H1 (cell line): Measurements from ENCODE around the gene DPY19L1. TPM values are rescaled to one million over a fixed set of nuclear protein-coding genes. Genes with fewer than 3 reads are reported as not detected.
A peak's percentile ranks its signal among the peaks of the same experiment; 100 is the strongest.
"Not testable (repeated sequence)": the region's sequence is repeated elsewhere in the genome, so short reads cannot be mapped to it uniquely, and the experiment has no call there.

Experiments
- CTCF ChIA-PET: fragments of 300-600 bp; sonication (Branson Sonifier 250); formaldehyde crosslinking; loops from one replicate; lab custom pipeline; 2021; ENCODE audit not compliant: partially characterized antibody; lab: Charles Lee
- POLR2A ChIA-PET: fragments of 300-600 bp; sonication (Branson Sonifier 250); formaldehyde crosslinking; loops from one replicate; lab custom pipeline; 2021; ENCODE audit warnings: inconsistent platforms; ENCODE audit not compliant: partially characterized antibody; lab: Charles Lee
- DNase-seq, 2 experiments: peaks; one replicate each; pipeline versions ENCODE4 v3.0.0 to v3.0.0-alpha.2; 2010 to 2022; ENCODE audit warnings: low spot score in 2 of 2, low read depth in 1 of 2, mixed read lengths in 1 of 2
- FAIRE-seq: peaks from 2 replicates; lab custom pipeline; 2011; peaks lifted over from hg19 to GRCh38; lab: Jason Lieb, UNC
- H2AFZ ChIP-seq: 2 replicates; pipeline ENCODE4 v1.8.1; 2012; ENCODE audit warnings: low read length, inconsistent platforms
- H2AK5ac ChIP-seq: 2 replicates; pipeline ENCODE4 v1.6.1; 2013; ENCODE audit warnings: low read depth, low read length
- H2BK120ac ChIP-seq: replicated peaks from 2 replicates; pipeline ENCODE3; 2013; ENCODE audit warnings: low read depth, low read length, inconsistent platforms
- H2BK12ac ChIP-seq: 2 replicates; pipeline ENCODE4 v1.6.1; 2013; ENCODE audit warnings: low read depth, low read length
- H2BK15ac ChIP-seq: 2 replicates; pipeline ENCODE4 v1.6.1; 2013; ENCODE audit warnings: low read length
- H2BK20ac ChIP-seq: 2 replicates; pipeline ENCODE4 v1.6.1; 2013; ENCODE audit warnings: low read length
- H2BK5ac ChIP-seq: 2 replicates; pipeline ENCODE4 v1.6.1; 2013; ENCODE audit warnings: low read depth, low read length
- H3K14ac ChIP-seq: 2 replicates; pipeline ENCODE4 v1.6.1; 2013; ENCODE audit warnings: inconsistent platforms; ENCODE audit not compliant: insufficient read length
- H3K18ac ChIP-seq: 2 replicates; pipeline ENCODE4 v1.6.1; 2013; ENCODE audit warnings: low read length; ENCODE audit errors: extremely low read depth
- H3K23ac ChIP-seq: 2 replicates; pipeline ENCODE4 v1.6.1; 2013; ENCODE audit warnings: inconsistent platforms; ENCODE audit not compliant: insufficient read length
- H3K23me2 ChIP-seq: 2 replicates; pipeline ENCODE4 v1.6.1; 2013; ENCODE audit warnings: low read depth, low read length
- H3K27ac ChIP-seq: 2 replicates; pipeline ENCODE4 v1.6.1; 2011; ENCODE audit warnings: low read depth, low read length, inconsistent platforms
- H3K27me3 ChIP-seq, 4 experiments: replicated peaks in 1 of 4; 1 replicate in 1 of 4; 2 replicates in 3 of 4; pipeline versions ENCODE4 v1.6.1 to v1.8.1; 2011 to 2013; ENCODE audit warnings: low read length in 3 of 4, mild to moderate bottlenecking in 3 of 4, inconsistent platforms in 2 of 4, mixed read lengths in 2 of 4, moderate library complexity in 1 of 4; ENCODE audit not compliant: control insufficient read depth in 3 of 4, insufficient read depth in 3 of 4; ENCODE audit errors: extremely low read depth in 1 of 4
- H3K36me3 ChIP-seq, 4 experiments: 2 replicates each; pipeline versions ENCODE4 v1.6.1 to v1.8.1; 2011 to 2013; ENCODE audit warnings: mild to moderate bottlenecking in 4 of 4, low read length in 3 of 4, moderate library complexity in 2 of 4, control low read depth in 1 of 4, inconsistent platforms in 1 of 4; ENCODE audit not compliant: insufficient read depth in 4 of 4, control insufficient read depth in 2 of 4
- H3K4ac ChIP-seq: replicated peaks from 2 replicates; pipeline ENCODE3; 2013; ENCODE audit warnings: low read length, low read depth, mixed read lengths, inconsistent platforms; ENCODE audit not compliant: insufficient read length
- H3K4me1 ChIP-seq, 4 experiments: replicated peaks in 1 of 4; 1 replicate in 1 of 4; 2 replicates in 3 of 4; pipeline versions ENCODE4 v1.6.1 to v1.8.1; 2011 to 2013; ENCODE audit warnings: low read length in 3 of 4, inconsistent platforms in 2 of 4, mixed read lengths in 1 of 4; ENCODE audit not compliant: insufficient read depth in 4 of 4, control insufficient read depth in 3 of 4
- H3K4me2 ChIP-seq, 2 experiments: 2 replicates each; pipeline versions ENCODE4 v1.6.1 to v1.8.1; 2011 to 2013; ENCODE audit warnings: low read depth in 2 of 2, low read length in 2 of 2, control low read depth in 1 of 2, inconsistent platforms in 1 of 2, mild to moderate bottlenecking in 1 of 2; ENCODE audit not compliant: insufficient read depth in 1 of 2
- H3K4me3 ChIP-seq, 4 experiments: fragments of 200-600, 300-600 bp in 1 of 4; sonication (generic), shearing (Covaris generic), sonication (Bioruptor Twin) in 1 of 4; 2 replicates each; pipeline versions ENCODE4 v1.5.1 to v1.8.1; 2011 to 2016; ENCODE audit warnings: low read length in 4 of 4, low read depth in 3 of 4, control low read depth in 2 of 4, inconsistent platforms in 2 of 4, mild to moderate bottlenecking in 2 of 4, mixed read lengths in 1 of 4, moderate library complexity in 1 of 4; ENCODE audit not compliant: insufficient read depth in 2 of 4; ENCODE audit errors: extremely low read depth in 1 of 4
- H3K56ac ChIP-seq: replicated peaks from 2 replicates; pipeline ENCODE3; 2013; ENCODE audit warnings: low read depth, mild to moderate bottlenecking, mixed read lengths, low read length, inconsistent platforms; ENCODE audit not compliant: insufficient read length
- H3K79me1 ChIP-seq: 2 replicates; pipeline ENCODE4 v1.6.1; 2013; ENCODE audit warnings: low read depth, low read length, control low read depth
- H3K79me2 ChIP-seq, 2 experiments: 2 replicates each; pipeline versions ENCODE4 v1.6.1 to v1.8.1; 2012 to 2013; ENCODE audit warnings: low read length in 2 of 2, mild to moderate bottlenecking in 2 of 2, inconsistent platforms in 1 of 2; ENCODE audit not compliant: insufficient read depth in 2 of 2, control insufficient read depth in 1 of 2
- H3K9ac ChIP-seq, 4 experiments: replicated peaks in 1 of 4; 1 replicate in 1 of 4; 2 replicates in 3 of 4; pipeline versions ENCODE4 v1.6.1 to v1.8.1; 2011 to 2013; ENCODE audit warnings: low read depth in 3 of 4, low read length in 3 of 4, control low read depth in 2 of 4, mild to moderate bottlenecking in 2 of 4, moderate library complexity in 2 of 4, inconsistent platforms in 1 of 4; ENCODE audit errors: extremely low read depth in 1 of 4
- H3K9me3 ChIP-seq, 2 experiments: 2 replicates each; pipeline versions ENCODE4 v1.6.1 to v1.8.1; 2012 to 2013; ENCODE audit warnings: mild to moderate bottlenecking in 2 of 2, moderate library complexity in 2 of 2, control low read depth in 1 of 2, inconsistent platforms in 1 of 2, low read depth in 1 of 2, low read length in 1 of 2, mixed read lengths in 1 of 2; ENCODE audit not compliant: insufficient read depth in 2 of 2
- H4K20me1 ChIP-seq, 2 experiments: replicated peaks in 1 of 2; 2 replicates each; pipeline versions ENCODE3 to v1.8.1; 2011 to 2013; ENCODE audit warnings: inconsistent platforms in 2 of 2, low read length in 2 of 2, mild to moderate bottlenecking in 1 of 2; ENCODE audit not compliant: insufficient read depth in 2 of 2, control insufficient read depth in 1 of 2
- H4K5ac ChIP-seq: 2 replicates; pipeline ENCODE4 v1.6.1; 2013; ENCODE audit warnings: low read length, low read depth, mixed read lengths, inconsistent platforms; ENCODE audit not compliant: insufficient read length
- H4K8ac ChIP-seq: 2 replicates; pipeline ENCODE4 v1.8.0; 2013; ENCODE audit warnings: mild to moderate bottlenecking, moderate library complexity, low read length, inconsistent platforms; ENCODE audit not compliant: insufficient read depth; ENCODE audit errors: extremely low read depth
- H4K91ac ChIP-seq: replicated peaks from 2 replicates; pipeline ENCODE3; 2013; ENCODE audit warnings: low read length, mixed read lengths, inconsistent platforms; ENCODE audit not compliant: insufficient read length
- WGBS, 2 experiments: shearing (Covaris generic) in 1 of 2; methylation state at CpG; one replicate each; pipeline versions ENCODE4 v1.1.6 to v1.1.7; 2013 to 2015; ENCODE audit warnings: low lambda C conversion rate in 2 of 2, mixed read lengths in 2 of 2, inconsistent platforms in 1 of 2, low coverage in 1 of 2, missing lambda C conversion rate in 1 of 2; ENCODE audit not compliant: insufficient replicate concordance in 2 of 2, insufficient coverage in 1 of 2, insufficient read length in 1 of 2; ENCODE audit errors: extremely low coverage in 1 of 2, missing lambda C conversion rate in 1 of 2; 5-methylcytosine and 5-hydroxymethylcytosine counted together
- polyA plus RNA-seq, 7 experiments: library from polyadenylated mRNA; depleted of rRNA in 3 of 7; stranded (reverse) in 5 of 7; unstranded in 2 of 7; fragments of >200 nt in 5 of 7; fragments of 200-250 nt in 2 of 7; gene quantifications; 1 replicate in 5 of 7; 2 replicates in 1 of 7; 4 replicates in 1 of 7; pipeline versions ENCODE4 v1.2.1 to v1.2.3, GENCODE V29; 2011 to 2013; ENCODE audit warnings: missing spikeins in 2 of 7, mixed read lengths in 2 of 7
- total RNA-seq: library from RNA; stranded (reverse); fragmentation: NEBNext Ultra II Directional; extraction: Animal tissue kit (Norgen Biotek cat#: 25700); gene quantifications from 2 replicates; pipeline ENCODE4 v1.2.1, GENCODE V29; 2021

The DPY19L1 gene
- total and polyA plus RNA-seq, 2 of the 8 experiments (the other 6 are each of a cell fraction or from before 2014, with no cell fraction given): 14.1 to 23.3 TPM

DNA sequence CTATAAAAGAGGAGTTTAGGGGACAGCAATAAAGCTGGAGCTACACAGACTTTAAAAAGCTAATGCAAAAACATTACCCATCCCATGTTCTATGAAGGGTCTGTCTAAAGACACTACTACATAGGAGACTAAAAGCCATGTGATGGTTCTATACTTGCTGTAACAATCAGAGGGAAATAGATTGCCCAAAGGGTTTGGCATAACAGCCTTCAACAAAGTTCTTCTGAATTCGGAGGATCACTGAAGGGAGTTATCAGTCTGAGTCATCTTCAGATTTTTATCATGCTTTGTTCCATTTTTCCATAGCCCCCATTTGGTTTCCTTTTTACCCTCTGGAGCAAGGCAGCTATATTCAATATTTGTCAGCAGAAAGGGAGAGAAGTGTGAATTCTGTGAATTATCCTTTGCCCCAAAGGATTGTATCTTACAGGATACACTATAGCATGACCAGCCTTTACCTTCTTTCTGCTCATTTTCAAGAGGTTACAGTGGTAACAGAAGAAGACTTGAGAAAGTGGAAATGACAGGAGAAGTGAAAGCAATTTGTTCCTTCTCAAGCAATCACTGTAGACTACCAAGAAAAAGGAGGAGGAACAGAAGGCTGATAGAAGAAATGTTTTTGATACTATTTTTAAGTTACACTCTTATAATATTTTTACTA lies 64.4 kb downstream of the DPY19L1 start:
- H3K56ac ChIP-seq, H3K79me1 ChIP-seq, H4K91ac ChIP-seq, H4K20me1 ChIP-seq, H3K36me3 ChIP-seq, H3K14ac ChIP-seq, H3K18ac ChIP-seq, H3K79me2 ChIP-seq, H4K5ac ChIP-seq, DNase-seq, H2BK20ac ChIP-seq, H3K27me3 ChIP-seq, H2BK120ac ChIP-seq, H2AFZ ChIP-seq, H2BK12ac ChIP-seq, H3K4me2 ChIP-seq, FAIRE-seq, H3K4ac ChIP-seq, H3K4me3 ChIP-seq, H3K9me3 ChIP-seq, POLR2A ChIA-PET, H4K8ac ChIP-seq, H2BK15ac ChIP-seq, H3K9ac ChIP-seq, H2AK5ac ChIP-seq, H3K4me1 ChIP-seq, H3K27ac ChIP-seq, H3K23me2 ChIP-seq, H2BK5ac ChIP-seq, H3K23ac ChIP-seq: not testable (repeated sequence)
- CTCF ChIA-PET: interaction anchor here (1.2 to 1.3 kb wide), 2 partner anchors 45 kb away, joined by 3 read pairs; no protein-coding TSS in a partner anchor
- 100% methylated on average over 1 of the region's 1 CpG; no CpG with 5 or more reads in 1 of the 2 experiments for WGBS, 2 experiments

DNA sequence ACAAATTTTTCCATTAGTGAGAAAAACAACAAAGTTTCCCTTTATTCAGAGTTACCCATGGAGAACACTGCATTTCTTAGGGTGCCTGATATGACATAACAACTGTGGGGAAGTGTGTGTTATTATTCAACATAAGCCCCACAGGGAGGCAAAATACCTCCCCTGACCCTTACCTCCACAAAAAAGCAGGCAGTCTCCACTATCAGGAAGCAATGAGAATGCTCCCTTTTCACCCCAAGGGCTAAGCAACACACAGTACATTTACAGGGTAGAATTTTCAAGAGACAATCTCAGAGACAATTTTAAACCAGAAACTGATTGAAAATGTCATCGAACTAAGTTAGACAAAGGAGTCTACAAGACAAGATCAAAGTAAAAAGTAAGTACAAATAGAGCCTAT lies 69.5 kb downstream of the DPY19L1 start:
- H2BK5ac ChIP-seq, CTCF ChIA-PET, H4K5ac ChIP-seq, H4K20me1 ChIP-seq, DNase-seq, H3K56ac ChIP-seq, H3K27ac ChIP-seq, H2BK20ac ChIP-seq, POLR2A ChIA-PET, H3K4me2 ChIP-seq, H3K23ac ChIP-seq, H3K14ac ChIP-seq, H3K23me2 ChIP-seq, H3K79me1 ChIP-seq, H3K18ac ChIP-seq, H3K27me3 ChIP-seq, H2BK15ac ChIP-seq, H2AK5ac ChIP-seq, H3K4me3 ChIP-seq, H4K91ac ChIP-seq, H3K9ac ChIP-seq, H3K4ac ChIP-seq, H2BK12ac ChIP-seq, H3K36me3 ChIP-seq, H4K8ac ChIP-seq, H2BK120ac ChIP-seq, H3K79me2 ChIP-seq, H3K9me3 ChIP-seq, H2AFZ ChIP-seq, H3K4me1 ChIP-seq: not testable (repeated sequence)
- WGBS, 2 experiments: no CpG with 5 or more reads among the region's 1 CpG
- FAIRE-seq: peak; percentile 99
